BJ (cell line): ENCODE measurements around the gene CLCN4. TPM values are rescaled to one million over a fixed set of nuclear protein-coding genes. Genes with fewer than 3 reads are reported as not detected.

Source experiments
- CTCF ChIA-PET: fragments of 350-600 bp; formaldehyde crosslinking; extraction: SDS; loops from one replicate; lab custom pipeline; 2021; ENCODE audit warnings: antibody characterized with exemption, inconsistent platforms; lab: Yijun Ruan, JAX
- POLR2A ChIA-PET: fragments of 300-600 bp; sonication (Branson Sonifier 250); formaldehyde crosslinking; extraction: SDS; loops from one replicate; lab custom pipeline; 2021; ENCODE audit warnings: antibody characterized with exemption; lab: Charles Lee
- DNase-seq: peaks from one replicate; pipeline ENCODE4 v3.0.0-alpha.2; 2011; ENCODE audit warnings: low read depth
- H3K27me3 ChIP-seq: 2 replicates; pipeline ENCODE4 v1.6.0; 2011; ENCODE audit warnings: low read length; ENCODE audit not compliant: control insufficient read depth, insufficient read depth
- H3K36me3 ChIP-seq: 2 replicates; pipeline ENCODE4 v1.5.1; 2011; ENCODE audit warnings: low read length; ENCODE audit not compliant: control insufficient read depth, insufficient read depth
- H3K4me3 ChIP-seq: 2 replicates; pipeline ENCODE4 v1.5.1; 2011; ENCODE audit warnings: low read depth, mild to moderate bottlenecking, control low read depth, low read length
- CTCF ChIP-seq: IDR thresholded peaks from 2 replicates; pipeline ENCODE4 v1.5.1; 2011; ENCODE audit warnings: low read depth, mild to moderate bottlenecking, control low read depth, inconsistent platforms, low read length, moderate library complexity; ENCODE audit not compliant: insufficient read depth
- polyA minus RNA-seq: library from RNA; depleted of rRNA, polyadenylated mRNA; stranded (reverse); fragments of >200 nt; gene quantifications from 2 replicates; pipeline ENCODE4 v1.2.3, GENCODE V29; 2011; rRNA and poly(A)+ RNA removed
- polyA plus RNA-seq: library from polyadenylated mRNA; depleted of rRNA; stranded (reverse); fragments of >200 nt; gene quantifications from 2 replicates; pipeline ENCODE4 v1.2.3, GENCODE V29; 2011; rRNA removed

CLCN4 gene
- polyA plus RNA-seq, result 0.11 and 0.15 TPM in 2 replicates
- polyA minus RNA-seq, result 0.26 and 0.43 TPM in 2 replicates

DNA sequence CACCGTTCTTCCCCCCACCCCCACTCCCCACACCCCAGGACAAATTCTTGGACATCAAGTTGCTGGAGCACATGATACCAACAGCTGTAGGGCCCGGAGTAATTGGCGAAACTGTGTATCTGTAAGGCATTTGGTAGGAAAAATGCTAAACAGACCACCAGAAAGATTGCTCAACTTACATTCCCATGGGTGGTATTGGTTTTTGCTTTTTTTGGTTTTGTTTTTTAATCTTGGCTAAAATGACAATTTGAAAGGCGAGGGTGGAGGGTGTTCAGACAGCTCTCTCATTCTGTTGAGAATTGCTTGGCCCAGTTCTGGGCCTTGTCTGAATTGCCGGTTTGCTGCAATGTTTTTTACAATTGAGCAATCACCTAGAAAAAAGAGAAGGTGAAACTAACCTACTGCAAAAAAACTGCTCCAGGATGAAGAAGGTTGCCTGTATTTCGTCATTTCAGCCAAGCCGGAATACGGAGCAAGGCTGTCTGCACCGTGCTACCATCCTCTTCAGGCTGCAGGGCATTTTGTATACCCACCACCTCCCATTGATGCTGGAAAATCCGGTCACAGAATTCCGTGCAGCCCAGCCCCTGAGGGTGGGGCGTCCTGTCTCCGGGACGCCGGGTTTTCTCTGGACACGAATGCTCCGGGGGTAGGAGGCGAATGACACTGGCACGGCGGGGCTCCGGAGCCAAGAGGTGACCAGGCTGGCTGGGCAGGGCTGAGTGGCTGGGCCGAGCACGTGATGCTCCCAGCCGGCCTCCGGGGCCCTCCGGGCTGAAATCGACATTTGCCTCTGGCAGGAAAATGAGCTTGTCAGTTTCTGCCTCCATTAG is at the start of gene CLCN4:
CLCN4 (plus strand) TSS at position 777 of the 833 bp plus-strand sequence. CDS start 28,058 bp downstream, outside the sequence.
- CTCF ChIA-PET, result interaction anchor here (1.5 kb wide), 1 partner anchor 36 kb away, joined by 7 read pairs; no protein-coding TSS in a partner anchor

GRCh38 chrX:10107483-10107882 is 49.3 kb upstream of the CLCN4 start:
- POLR2A ChIA-PET, result no interaction called here

More for the DNA sequence above, at the start of gene CLCN4:
- no peak for TF ChIP-seq CTCF
- no peak within 1 kb of the TSS for H3K4me3 ChIP-seq
- peaks cover 5% of the 10 kb centered on the region for H3K27me3 ChIP-seq
- DNase-seq, result no peak
- no peaks in the 10 kb centered on the region for H3K36me3 ChIP-seq
- POLR2A ChIA-PET, result no interaction called here

DNA sequence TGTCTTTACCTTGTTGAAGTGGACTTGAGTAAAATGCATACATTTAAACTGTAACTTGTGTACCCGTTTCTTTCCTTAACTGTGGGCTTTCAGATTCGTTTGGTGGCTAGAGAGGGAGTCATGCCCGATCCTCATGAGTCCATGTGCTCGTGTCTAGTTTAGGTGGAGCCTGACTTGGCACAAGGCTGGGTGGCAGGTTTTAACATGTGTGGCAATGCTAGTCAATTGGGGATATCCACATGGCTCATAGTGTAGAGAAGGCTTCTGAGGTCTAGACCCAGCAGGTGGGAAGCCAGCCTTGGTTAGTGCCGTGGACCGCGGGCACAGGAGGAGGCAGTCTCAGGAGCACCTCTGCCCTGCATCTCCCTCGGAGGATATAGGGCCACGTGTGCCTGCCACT is 48.5 kb upstream of the CLCN4 start:
- ChIA-PET CTCF (no interaction called here), POLR2A (no interaction called here)
- TF ChIP-seq CTCF, result no peak
- Histone ChIP-seq H3K27me3 (no peaks in the 10 kb centered on the region), H3K4me3 (no peak overlapping the region), H3K36me3 (peaks cover 5% of the 10 kb centered on the region)
- no peak for DNase-seq

More at GRCh38 chrX:10107483-10107882, 49.3 kb upstream of the CLCN4 start:
- Histone ChIP-seq H3K4me3 (no peak overlapping the region), H3K27me3 (no peaks in the 10 kb centered on the region), H3K36me3 (peaks cover 5% of the 10 kb centered on the region)
- CTCF ChIA-PET, result interaction anchor here (0.7 to 1.1 kb wide), 2 partner anchors 12 to 96 kb away, joined by 3 to 4 read pairs; no protein-coding TSS in a partner anchor
- DNase-seq, result no peak
- no peak for TF ChIP-seq CTCF

GRCh38 chrX:10109695-10110094 is 47.1 kb upstream of the CLCN4 start:
- no peak overlapping the region for H3K4me3 ChIP-seq
- ChIA-PET CTCF (interaction anchor here (0.7 to 3.4 kb wide), 2 partner anchors 11 kb away, joined by 3 to 25 read pairs; no protein-coding TSS in a partner anchor), POLR2A (no interaction called here)
- TF ChIP-seq CTCF, result no peak
- no peaks in the 10 kb centered on the region for H3K27me3 ChIP-seq
- peaks cover 5% of the 10 kb centered on the region for H3K36me3 ChIP-seq
- no peak for DNase-seq

GRCh38 chrX:10110316-10110935 is 46.3 kb upstream of the CLCN4 start:
- Histone ChIP-seq H3K27me3 (no peaks in the 10 kb centered on the region), H3K4me3 (no peak overlapping the region), H3K36me3 (peaks cover 5% of the 10 kb centered on the region)
- ChIA-PET POLR2A (no interaction called here), CTCF (interaction anchor here (1.2 to 3.4 kb wide), 3 partner anchors 10 to 114 kb away, joined by 3 to 25 read pairs (median 9); no protein-coding TSS in a partner anchor)
- no peak for DNase-seq
- TF ChIP-seq CTCF, result no peak
